ENCODE results near the gene KPNA6.

DNA sequence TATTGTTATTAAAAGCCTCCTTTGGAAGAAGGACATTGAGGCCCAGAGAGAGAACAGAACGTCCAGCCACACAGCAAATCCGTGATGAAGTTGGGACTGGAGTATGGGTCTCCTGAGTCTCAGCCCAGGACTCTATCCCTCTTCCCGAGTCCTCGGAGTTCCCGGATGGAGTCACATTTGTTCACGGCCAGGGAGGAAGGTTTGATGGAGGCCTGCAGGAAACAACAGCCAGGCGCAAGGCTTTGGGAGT, 71.3 kb downstream of the KPNA6 start:
- TF ChIP-seq, protein P1, sequence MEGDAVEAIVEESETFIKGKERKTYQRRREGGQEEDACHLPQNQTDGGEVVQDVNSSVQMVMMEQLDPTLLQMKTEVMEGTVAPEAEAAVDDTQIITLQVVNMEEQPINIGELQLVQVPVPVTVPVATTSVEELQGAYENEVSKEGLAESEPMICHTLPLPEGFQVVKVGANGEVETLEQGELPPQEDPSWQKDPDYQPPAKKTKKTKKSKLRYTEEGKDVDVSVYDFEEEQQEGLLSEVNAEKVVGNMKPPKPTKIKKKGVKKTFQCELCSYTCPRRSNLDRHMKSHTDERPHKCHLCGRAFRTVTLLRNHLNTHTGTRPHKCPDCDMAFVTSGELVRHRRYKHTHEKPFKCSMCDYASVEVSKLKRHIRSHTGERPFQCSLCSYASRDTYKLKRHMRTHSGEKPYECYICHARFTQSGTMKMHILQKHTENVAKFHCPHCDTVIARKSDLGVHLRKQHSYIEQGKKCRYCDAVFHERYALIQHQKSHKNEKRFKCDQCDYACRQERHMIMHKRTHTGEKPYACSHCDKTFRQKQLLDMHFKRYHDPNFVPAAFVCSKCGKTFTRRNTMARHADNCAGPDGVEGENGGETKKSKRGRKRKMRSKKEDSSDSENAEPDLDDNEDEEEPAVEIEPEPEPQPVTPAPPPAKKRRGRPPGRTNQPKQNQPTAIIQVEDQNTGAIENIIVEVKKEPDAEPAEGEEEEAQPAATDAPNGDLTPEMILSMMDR (IDR thresholded peaks at IDR 0.05; ENCODE audit: low read length) = no peak
- TF ChIP-seq EZH2phosphoT487 (IDR thresholded peaks at IDR 0.05; ENCODE audit: low read length) = no peak
